ENCODE data around the gene COL19A1. TPM values are rescaled to one million over a fixed set of nuclear protein-coding genes. Genes with fewer than 3 reads are reported as not detected.

The COL19A1 gene
- total and polyA plus RNA-seq, 2 of the 13 experiments (the other 11 are each of a cell fraction or from before 2014, with no cell fraction given) = not detected

- intact Hi-C loops (cut with micrococcal nuclease; ENCODE audit: unreplicated experiment) = no loop called here
- no peak overlapping the region for H3K27ac ChIP-seq (ENCODE audit: extremely low read length, insufficient read depth, low read length)
- no peak overlapping the region for H2AFZ ChIP-seq (ENCODE audit: low read length)
- H4K20me1 ChIP-seq (ENCODE audit: insufficient read depth, low read length) = no peaks in the 10 kb centered on the region
- no peak overlapping the region for H3K9ac ChIP-seq (ENCODE audit: insufficient read depth, low read depth, low read length)
- no peak overlapping the region for H3K4me2 ChIP-seq (ENCODE audit: low read depth, low read length)
- ChIA-PET POLR2A (no interaction called here), CTCF (ENCODE audit: low intra/inter-chr PET ratio, low total read pairs) (no interaction called here)
- DNase-seq (ENCODE audit: low spot score) = no peak
- TF ChIP-seq SMARCC2 (IDR thresholded peaks at IDR 0.05) (no peak), ONECUT2 (CRISPR knock-in tag; IDR thresholded peaks at IDR 0.05) (no peak), EP300 (IDR thresholded peaks at IDR 0.05; ENCODE audit: low read depth in 2 of 2, low read length in 2 of 2) (no peak), EP300 (CRISPR knock-in tag; IDR thresholded peaks at IDR 0.05; ENCODE audit: borderline replicate concordance) (no peak)
- no peak for FAIRE-seq
- no peaks in the 10 kb centered on the region for H3K27me3 ChIP-seq (ENCODE audit: control insufficient read depth in 1 of 2, insufficient read depth in 2 of 2, low read length in 2 of 2)
- 33% methylated on average over 3 of the region's 3 CpGs for WGBS (ENCODE audit: low lambda C conversion rate)
- H3K4me3 ChIP-seq (replicated peaks in 1 of 3; ENCODE audit: insufficient read depth in 1 of 3, low read depth in 2 of 3, low read length in 3 of 3) = no peak overlapping the region
- no peaks in the 10 kb centered on the region for H3K4me1 ChIP-seq (ENCODE audit: insufficient read depth, low read length)
- no peak for ATAC-seq
- no peaks in the 10 kb centered on the region for H3K36me3 ChIP-seq (replicated peaks in 1 of 2; ENCODE audit: control insufficient read depth in 1 of 2, insufficient read depth in 2 of 2, low read length in 2 of 2)
- no peaks in the 10 kb centered on the region for H3K79me2 ChIP-seq (ENCODE audit: insufficient read depth, low read length)
- no peaks in the 10 kb centered on the region for H3K9me3 ChIP-seq (ENCODE audit: low read length)
- in situ Hi-C loops (cut with HindIII; ENCODE audit: extremely low pct_ligation_motif_present, low pct_unique_long_range_greater_than_20kb) = no loop called here
- BruUV-seq (replicated peaks) = no TSS peak
These were observed 107.4 kb downstream of the COL19A1 start for GRCh38 chr6:69973763-69974162.

GRCh38 chr6:69974193-69974592, 107.8 kb downstream of the COL19A1 start:
- Histone ChIP-seq H3K36me3 (replicated peaks in 1 of 2; ENCODE audit: control insufficient read depth in 1 of 2, insufficient read depth in 2 of 2, low read length in 2 of 2) (no peaks in the 10 kb centered on the region), H3K4me1 (ENCODE audit: insufficient read depth, low read length) (no peaks in the 10 kb centered on the region), H3K27ac (ENCODE audit: extremely low read length, insufficient read depth, low read length) (no peak overlapping the region), H2AFZ (ENCODE audit: low read length) (no peak overlapping the region), H3K9me3 (ENCODE audit: low read length) (no peaks in the 10 kb centered on the region), H3K79me2 (ENCODE audit: insufficient read depth, low read length) (no peaks in the 10 kb centered on the region), H3K4me2 (ENCODE audit: low read depth, low read length) (no peak overlapping the region), H4K20me1 (ENCODE audit: insufficient read depth, low read length) (no peaks in the 10 kb centered on the region), H3K9ac (ENCODE audit: insufficient read depth, low read depth, low read length) (no peak overlapping the region), H3K27me3 (ENCODE audit: control insufficient read depth in 1 of 2, insufficient read depth in 2 of 2, low read length in 2 of 2) (no peaks in the 10 kb centered on the region), H3K4me3 (replicated peaks in 1 of 3; ENCODE audit: insufficient read depth in 1 of 3, low read depth in 2 of 3, low read length in 3 of 3) (no peak overlapping the region)
- POLR2A ChIA-PET = no interaction called here
- FAIRE-seq = no peak
- 31% methylated on average over 2 of the region's 2 CpGs for WGBS (ENCODE audit: low lambda C conversion rate)
- no peak for TF ChIP-seq ZNF782 (CRISPR knock-in tag; IDR thresholded peaks at IDR 0.05; ENCODE audit: borderline replicate concordance)
- TF ChIP-seq NFE2 (CRISPR knock-in tag; IDR thresholded peaks at IDR 0.05) = no peak
- ATAC-seq = no peak
- CTCF ChIA-PET (ENCODE audit: low intra/inter-chr PET ratio, low total read pairs) = no interaction called here
- in situ Hi-C loops (cut with HindIII; ENCODE audit: extremely low pct_ligation_motif_present, low pct_unique_long_range_greater_than_20kb) (no loop called here), intact Hi-C loops (cut with micrococcal nuclease; ENCODE audit: unreplicated experiment) (no loop called here)
- DNase-seq (ENCODE audit: low spot score) = no peak
- no TSS peak for BruUV-seq (replicated peaks)
